K562 (cell line): ENCODE measurements around the gene HRC. TPM values are rescaled to one million over a fixed set of nuclear protein-coding genes. Genes with fewer than 3 reads are reported as not detected.
A peak's percentile ranks its signal among the peaks of the same experiment; 100 is the strongest.

Experiments used
- ATAC-seq: fragments of 200-7000 bp; cut with Tn5 transposase; 3 replicates; pipeline ENCODE4 v1.9.1; 2020; ENCODE audit warnings: moderate library complexity
- BruUV-seq: library from RNA; stranded (reverse); fragments of 400-500 nt; replicated peaks from 2 replicates; lab custom pipeline; 2021; lab: Mats Ljungman, UMichigan
- CTCF ChIA-PET: fragments of 300-600 bp; formaldehyde crosslinking; extraction: SDS; loops from one replicate; lab custom pipeline; 2021; ENCODE audit warnings: low intra/inter-chr PET ratio; lab: Yijun Ruan, JAX
- POLR2A ChIA-PET: fragments of 300-600, 350-650 bp; sonication (Branson Sonifier 250); formaldehyde crosslinking; extraction: SDS; loops from one replicate; lab custom pipeline; 2021; ENCODE audit warnings: antibody characterized with exemption, inconsistent platforms; lab: Yijun Ruan, JAX
- DNase-seq, 4 experiments: peaks; one replicate each; pipeline versions ENCODE4 v3.0.0 to v3.0.0-alpha.2; 2011 to 2018; ENCODE audit warnings: low spot score in 3 of 4, mixed read lengths in 3 of 4; ENCODE audit errors: extremely low read depth in 1 of 4
- FAIRE-seq: peaks from 2 replicates; lab custom pipeline; 2011; peaks lifted over from hg19 to GRCh38; lab: Jason Lieb, UNC
- H2AFZ ChIP-seq: 2 replicates; pipeline ENCODE4 v1.6.0; 2011; ENCODE audit warnings: low read depth, low read length, control low read depth, inconsistent platforms
- H3K27ac ChIP-seq: fragments of 200-600 bp; 3 replicates; pipeline ENCODE4 v1.8.0; 2011; ENCODE audit warnings: low read depth, mild to moderate bottlenecking, control low read depth, inconsistent platforms, low read length, moderate library complexity, mixed read lengths; ENCODE audit errors: extremely low read depth
- H3K27me3 ChIP-seq, 2 experiments: fragments of 300-600 bp in 1 of 2; 2 replicates in 1 of 2; 3 replicates in 1 of 2; pipeline versions ENCODE4 v1.6.0 to v1.8.0; 2011; ENCODE audit warnings: inconsistent platforms in 2 of 2, low read length in 2 of 2, mild to moderate bottlenecking in 1 of 2, mixed read lengths in 1 of 2, moderate library complexity in 1 of 2; ENCODE audit not compliant: control insufficient read depth in 2 of 2, insufficient read depth in 2 of 2
- H3K36me3 ChIP-seq: fragments of 300-600 bp; 3 replicates; pipeline ENCODE4 v1.8.0; 2011; ENCODE audit warnings: mild to moderate bottlenecking, low read length, inconsistent platforms; ENCODE audit not compliant: control insufficient read depth, insufficient read depth
- H3K4me1 ChIP-seq, 2 experiments: fragments of 200-600 bp in 1 of 2; replicated peaks in 1 of 2; 2 replicates in 1 of 2; 3 replicates in 1 of 2; pipeline versions ENCODE4 v1.5.1 to v1.8.0; 2011; ENCODE audit warnings: inconsistent platforms in 2 of 2, low read length in 2 of 2, mild to moderate bottlenecking in 1 of 2, mixed read lengths in 1 of 2, moderate library complexity in 1 of 2; ENCODE audit not compliant: control insufficient read depth in 2 of 2, insufficient read depth in 2 of 2
- H3K4me2 ChIP-seq: 2 replicates; pipeline ENCODE4 v1.6.1; 2011; ENCODE audit warnings: low read length, control low read depth, inconsistent platforms, mixed read lengths; ENCODE audit not compliant: insufficient read depth
- H3K4me3 ChIP-seq: fragments of 200-600 bp; sonication (generic), shearing (Covaris generic); 2 replicates; pipeline ENCODE4 v1.5.1; 2016; ENCODE audit warnings: control low read depth, inconsistent platforms
- H3K79me2 ChIP-seq: fragments of 200-600 bp; 3 replicates; pipeline ENCODE4 v1.8.0; 2011; ENCODE audit warnings: low read length, inconsistent platforms; ENCODE audit not compliant: control insufficient read depth, insufficient read depth
- H3K9ac ChIP-seq, 2 experiments: 2 replicates each; pipeline versions ENCODE4 v1.6.0 to v1.6.1; 2011; ENCODE audit warnings: low read depth in 2 of 2, low read length in 2 of 2, control low read depth in 1 of 2, inconsistent platforms in 1 of 2, mild to moderate bottlenecking in 1 of 2, mixed read lengths in 1 of 2; ENCODE audit not compliant: insufficient read depth in 1 of 2
- H3K9me1 ChIP-seq: one replicate; pipeline ENCODE4 v1.6.0; 2011; ENCODE audit warnings: inconsistent platforms, mild to moderate bottlenecking, low read length, moderate library complexity; ENCODE audit not compliant: control insufficient read depth, insufficient read depth
- H3K9me3 ChIP-seq: replicated peaks from 2 replicates; pipeline ENCODE4 v1.5.1; 2011; ENCODE audit warnings: low read depth, low read length, inconsistent platforms; ENCODE audit not compliant: control insufficient read depth, insufficient read depth
- H4K20me1 ChIP-seq: replicated peaks from 2 replicates; pipeline ENCODE4 v1.6.1; 2011; ENCODE audit warnings: low read length, inconsistent platforms, mixed read lengths; ENCODE audit not compliant: control insufficient read depth, insufficient read depth
- ARHGAP35 ChIP-seq: fragments of 450-650 bp; IDR thresholded peaks from 2 replicates; pipeline ENCODE4 v1.6.1; 2018; ENCODE audit not compliant: partially characterized antibody
- ARID4B ChIP-seq: sonication (generic); formaldehyde crosslinking; IDR thresholded peaks from 2 replicates; pipeline ENCODE4 v1.8.0; 2022; ENCODE audit warnings: mild to moderate bottlenecking, missing genetic modification reagents
- CHD2 ChIP-seq: IDR thresholded peaks from 2 replicates; pipeline ENCODE4 v1.6.1; 2011; ENCODE audit warnings: low read depth, low read length
- ERF ChIP-seq: fragments of 450-650 bp; formaldehyde crosslinking; IDR thresholded peaks from 2 replicates; pipeline ENCODE4 v1.4.0; 2020; ENCODE audit warnings: mild to moderate bottlenecking, mixed read lengths
- ETV5 ChIP-seq: sonication (generic); formaldehyde crosslinking; IDR thresholded peaks from 2 replicates; pipeline ENCODE4 v1.4.0; 2020; ENCODE audit warnings: low read depth, mild to moderate bottlenecking, missing genetic modification reagents
- KAT2B ChIP-seq: IDR thresholded peaks from one replicate; pipeline ENCODE4 v1.6.1; 2012; ENCODE audit warnings: low read depth, mild to moderate bottlenecking, control low read depth, inconsistent platforms, low read length, moderate library complexity
- MAX ChIP-seq: sonication (generic); formaldehyde crosslinking; IDR thresholded peaks from 2 replicates; pipeline ENCODE4 v1.9.0; 2022; ENCODE audit warnings: mild to moderate bottlenecking, missing genetic modification reagents
- MTF1 ChIP-seq: fragments of 250-450 bp; sonication (Bioruptor Pico); IDR thresholded peaks from 2 replicates; pipeline ENCODE4 v1.9.0; 2021; ENCODE audit warnings: moderate library complexity, mild to moderate bottlenecking, inconsistent platforms, borderline replicate concordance
- NR3C1 ChIP-seq: sonication (generic); formaldehyde crosslinking; IDR thresholded peaks from 2 replicates; pipeline ENCODE4 v1.8.1; 2022; ENCODE audit warnings: missing genetic modification reagents
- PTRF ChIP-seq: fragments of 450-650 bp; IDR thresholded peaks from 2 replicates; pipeline ENCODE4 v1.6.1; 2016; ENCODE audit warnings: mild to moderate bottlenecking, missing genetic modification characterization, missing compliant biosample characterization
- RBM14 ChIP-seq: fragments of 200-400 bp; formaldehyde crosslinking; IDR thresholded peaks from 2 replicates; pipeline ENCODE4 v1.6.1; 2018; ENCODE audit warnings: low read depth, mild to moderate bottlenecking, low read length, moderate library complexity, borderline replicate concordance; ENCODE audit not compliant: insufficient read depth
- RBM25 ChIP-seq: fragments of 200-400 bp; formaldehyde crosslinking; IDR thresholded peaks from 2 replicates; pipeline ENCODE4 v1.6.1; 2018; ENCODE audit warnings: low read length, low read depth, moderate library complexity; ENCODE audit not compliant: severe bottlenecking
- ZNF124 ChIP-seq: sonication (generic); formaldehyde crosslinking; IDR thresholded peaks from 2 replicates; pipeline ENCODE4 v1.8.1; 2022; ENCODE audit warnings: missing genetic modification reagents
- ZNF644 ChIP-seq: fragments of 200-800 bp; sonication (Bioruptor generic); IDR thresholded peaks from 2 replicates; pipeline ENCODE4 v1.6.1; 2016; ENCODE audit warnings: low read depth, missing genetic modification characterization, missing compliant biosample characterization
- ZNF830 ChIP-seq: fragments of 250-450 bp; sonication (Bioruptor Pico); IDR thresholded peaks from 2 replicates; pipeline ENCODE4 v1.5.0; 2021; ENCODE audit warnings: mild to moderate bottlenecking
- WGBS: fragments of 100-300 bp; shearing (Covaris generic); methylation state at CpG from one replicate; pipeline ENCODE4 v1.1.6; 2016; ENCODE audit warnings: low coverage, mixed read lengths; ENCODE audit not compliant: insufficient coverage; ENCODE audit errors: missing lambda C conversion rate; 5-methylcytosine and 5-hydroxymethylcytosine counted together
- in situ Hi-C: fragments of 300-500 bp; cut with MboI; formaldehyde crosslinking; loops from 4 replicates; pipeline ENCODE4 v1.15.0; 2018; ENCODE audit warnings: inconsistent platforms, mixed read lengths
- intact Hi-C: fragments of 100-400 bp; cut with micrococcal nuclease; formaldehyde crosslinking; loops from 2 replicates; pipeline ENCODE4 v1.14.2; 2022
- polyA plus RNA-seq, 8 experiments: library from polyadenylated mRNA; depleted of rRNA in 4 of 8; stranded (reverse) in 5 of 8; unstranded in 3 of 8; fragments of >200 nt; fragmentation: Nextera tagmentation in 2 of 8; fragmentation: Illumina TruSeq in 1 of 8; extraction: Ambion mirVana in 2 of 8; extraction: Trizol in 1 of 8; gene quantifications; 2 replicates each; pipeline versions ENCODE4 v1.2.1 to v1.2.3, GENCODE V29; 2011 to 2014; ENCODE audit warnings: inconsistent platforms in 1 of 8, missing spikeins in 1 of 8
- total RNA-seq, 7 experiments: library from RNA; depleted of rRNA in 6 of 7; stranded (reverse); fragments of >200 nt in 6 of 7; fragmentation: Illumina TruSeq in 2 of 7; extraction: Trizol in 2 of 7; gene quantifications; 2 replicates each; pipeline versions ENCODE4 v1.2.1 to v1.2.3, GENCODE V29; 2011 to 2021; ENCODE audit warnings: low replicate concordance in 1 of 7
- TF ChIP-seq, protein P1 (sequence below): sonication (generic); formaldehyde crosslinking; IDR thresholded peaks from 2 replicates; pipeline ENCODE4 v1.4.0; 2020; ENCODE audit warnings: mild to moderate bottlenecking, missing genetic modification reagents

The HRC gene
- total and polyA plus RNA-seq, 9 of the 15 experiments (the other 6 are each of a cell fraction or from before 2014, with no cell fraction given), result 0.66 to 18.7 (median 13.1) TPM

GRCh38 chr19:49149652-49150105, 5.5 kb downstream of the HRC start:
- H3K4me3 ChIP-seq, result peak overlapping the region; percentile 54
- peak overlapping the region; percentile 99 for H3K4me2 ChIP-seq
- 0% methylated on average over 20 of the region's 23 CpGs for WGBS
- H3K9ac ChIP-seq, result peak overlapping the region; percentile 86 to 98
- H3K9me1 ChIP-seq, result no peaks in the 10 kb centered on the region
- H3K79me2 ChIP-seq, result peaks cover 40% of the 10 kb centered on the region; the same call in 2 of the 3 replicates
- in situ Hi-C loops, result no loop called here
- H3K27ac ChIP-seq, result peak overlapping the region; percentile 89
- peak overlapping the region; percentile 50 for H2AFZ ChIP-seq
- H3K36me3 ChIP-seq, result no peaks in the 10 kb centered on the region
- BruUV-seq, result TSS peak; percentile 28
- ATAC-seq (peak; percentile 10), FAIRE-seq (peak; percentile 49), DNase-seq (peak; percentile 33 to 83 (median 50))
- CTCF ChIA-PET, result no interaction called here
- peaks cover 5% of the 10 kb centered on the region; the same call in 1 of the 2 replicates for H4K20me1 ChIP-seq
- no peaks in the 10 kb centered on the region for H3K27me3 ChIP-seq
- POLR2A ChIA-PET, result interaction anchor here (0.5 to 2.0 kb wide), 15 partner anchors 9 to 399 kb away, joined by 3 to 15 read pairs (median 4); partner anchors contain the start of genes CGB7, LIN7B and TRPM4
- H3K9me3 ChIP-seq, result no peaks in the 10 kb centered on the region
- H3K4me1 ChIP-seq, result peaks cover 44 to 83% of the 10 kb centered on the region in 2 experiments
- intact Hi-C loops, result loop anchor here (2.0 to 10.0 kb wide), 4 partner anchors 49 to 817 kb away; partner anchors contain the start of genes GYS1, RUVBL2 and SLC17A7
- TF ChIP-seq CHD2 (no peak), RBM14 (no peak), ZNF124 (CRISPR knock-in tag) (no peak), KAT2B (no peak), ETV5 (CRISPR knock-in tag) (no peak), ARHGAP35 (no peak), RBM25 (no peak), MAX (no peak), PTRF (tag) (no peak), ZNF830 (CRISPR knock-in tag) (no peak), ARID4B (CRISPR knock-in tag) (no peak), ZNF644 (tag) (no peak), MTF1 (CRISPR knock-in tag) (no peak), NR3C1 (CRISPR knock-in tag) (no peak), ERF (CRISPR knock-in tag) (peak; percentile 58; the same call in 1 of the 2 replicates)
- TF ChIP-seq, protein P1, sequence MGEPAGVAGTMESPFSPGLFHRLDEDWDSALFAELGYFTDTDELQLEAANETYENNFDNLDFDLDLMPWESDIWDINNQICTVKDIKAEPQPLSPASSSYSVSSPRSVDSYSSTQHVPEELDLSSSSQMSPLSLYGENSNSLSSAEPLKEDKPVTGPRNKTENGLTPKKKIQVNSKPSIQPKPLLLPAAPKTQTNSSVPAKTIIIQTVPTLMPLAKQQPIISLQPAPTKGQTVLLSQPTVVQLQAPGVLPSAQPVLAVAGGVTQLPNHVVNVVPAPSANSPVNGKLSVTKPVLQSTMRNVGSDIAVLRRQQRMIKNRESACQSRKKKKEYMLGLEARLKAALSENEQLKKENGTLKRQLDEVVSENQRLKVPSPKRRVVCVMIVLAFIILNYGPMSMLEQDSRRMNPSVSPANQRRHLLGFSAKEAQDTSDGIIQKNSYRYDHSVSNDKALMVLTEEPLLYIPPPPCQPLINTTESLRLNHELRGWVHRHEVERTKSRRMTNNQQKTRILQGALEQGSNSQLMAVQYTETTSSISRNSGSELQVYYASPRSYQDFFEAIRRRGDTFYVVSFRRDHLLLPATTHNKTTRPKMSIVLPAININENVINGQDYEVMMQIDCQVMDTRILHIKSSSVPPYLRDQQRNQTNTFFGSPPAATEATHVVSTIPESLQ (CRISPR knock-in tag), result 0 out of 2 replicates have a peak, but pooled peaks have one; percentile 42
